ENCODE measurements around the gene CFAP97D1. TPM values are rescaled to one million over a fixed set of nuclear protein-coding genes. Genes with fewer than 3 reads are reported as not detected.
A peak's percentile ranks its signal among the peaks of the same experiment; 100 is the strongest.
"Not testable (repeated sequence)": the region's sequence is repeated elsewhere in the genome, so short reads cannot be mapped to it uniquely, and the experiment has no call there.

Gene CFAP97D1
- total RNA-seq, 3 donors from 2014 or later = not detected

- Histone ChIP-seq H3K4me3 (no peak overlapping the region), H3K4me1 (ENCODE audit: low read depth) (peaks cover 3% of the 10 kb centered on the region), H3K36me3 (ENCODE audit: low read depth) (no peaks in the 10 kb centered on the region), H3K9me3 (no peaks in the 10 kb centered on the region)
- TF ChIP-seq CTCF (IDR thresholded peaks at IDR 0.05) = no peak
- intact Hi-C loops (cut with DNase I, micrococcal nuclease) = no loop called here
- ATAC-seq = no peak
- DNase-seq = no peak
Observed at GRCh38 chr17:43788540-43788939, 8.3 kb downstream of the CFAP97D1 start.

GRCh38 chr17:43789482-43789881 lies 9.2 kb downstream of the CFAP97D1 start:
- no peak overlapping the region for H3K4me3 ChIP-seq
- no peaks in the 10 kb centered on the region for H3K9me3 ChIP-seq
- TF ChIP-seq CTCF (IDR thresholded peaks at IDR 0.05) = no peak
- intact Hi-C loops (cut with DNase I, micrococcal nuclease) = no loop called here
- H3K4me1 ChIP-seq (ENCODE audit: low read depth) = peaks cover 3% of the 10 kb centered on the region
- ATAC-seq (no peak), DNase-seq (no peak)
- no peaks in the 10 kb centered on the region for H3K36me3 ChIP-seq (ENCODE audit: low read depth)

GRCh38 chr17:43790311-43790940 lies 10.2 kb downstream of the CFAP97D1 start:
- intact Hi-C loops (cut with DNase I, micrococcal nuclease) = no loop called here

GRCh38 chr17:43791589-43791988 lies 11.4 kb downstream of the CFAP97D1 start:
- DNase-seq = peak in 1 of 3 donors; percentile 78
- Histone ChIP-seq H3K4me3 (no peak overlapping the region), H3K4me1 (ENCODE audit: low read depth) (peaks cover 3% of the 10 kb centered on the region), H3K9me3 (no peaks in the 10 kb centered on the region), H3K36me3 (ENCODE audit: low read depth) (no peaks in the 10 kb centered on the region)
- intact Hi-C loops (cut with DNase I, micrococcal nuclease) = no loop called here
- ATAC-seq = peak; percentile 100
- TF ChIP-seq CTCF (IDR thresholded peaks at IDR 0.05) = no peak

More at GRCh38 chr17:43790311-43790940, 10.2 kb downstream of the CFAP97D1 start:
- DNase-seq (peak in 1 of 3 donors; percentile 17), ATAC-seq (peak; percentile 64)
- Histone ChIP-seq H3K9me3 (no peaks in the 10 kb centered on the region), H3K4me3 (no peak overlapping the region), H3K36me3 (ENCODE audit: low read depth) (no peaks in the 10 kb centered on the region), H3K4me1 (ENCODE audit: low read depth) (peaks cover 3% of the 10 kb centered on the region)
- no peak for TF ChIP-seq CTCF (IDR thresholded peaks at IDR 0.05)

GRCh38 chr17:43792668-43793067 lies 12.4 kb downstream of the CFAP97D1 start:
- H3K36me3 ChIP-seq (ENCODE audit: low read depth); ATAC-seq; H3K9me3 ChIP-seq; H3K4me3 ChIP-seq; DNase-seq; intact Hi-C loops (cut with DNase I, micrococcal nuclease); H3K4me1 ChIP-seq (ENCODE audit: low read depth): not testable (repeated sequence)

GRCh38 chr17:43798024-43798423 lies 17.8 kb downstream of the CFAP97D1 start:
- ATAC-seq; intact Hi-C loops (cut with DNase I, micrococcal nuclease); H3K9me3 ChIP-seq; H3K4me3 ChIP-seq; H3K36me3 ChIP-seq (ENCODE audit: low read depth); H3K4me1 ChIP-seq (ENCODE audit: low read depth): not testable (repeated sequence)
- DNase-seq = peak in 2 of 3 donors; percentile 53 to 69

- no peak for ATAC-seq
- no peaks in the 10 kb centered on the region for H3K9me3 ChIP-seq
- no peaks in the 10 kb centered on the region for H3K4me1 ChIP-seq (ENCODE audit: low read depth)
- no peak for DNase-seq
- H3K36me3 ChIP-seq (ENCODE audit: low read depth) = no peaks in the 10 kb centered on the region
- no peak overlapping the region for H3K4me3 ChIP-seq
- intact Hi-C loops (cut with DNase I, micrococcal nuclease) = no loop called here
- TF ChIP-seq CTCF (IDR thresholded peaks at IDR 0.05) = no peak
Observed at GRCh38 chr17:43799047-43799446, 18.8 kb downstream of the CFAP97D1 start.

All from mucosa of descending colon (tissue), 3 donors.